ENCODE data around the gene UGT1A10. TPM values are rescaled to one million over a fixed set of nuclear protein-coding genes. Genes with fewer than 3 reads are reported as not detected.

The UGT1A10 gene
- total RNA-seq, 2 experiments from 2014 or later, result not detected

- Mint-ChIP-seq H3K4me3 (no peak overlapping the region), H3K27ac (no peak overlapping the region), H3K27me3 (no peaks in the 10 kb centered on the region), H3K36me3 (ENCODE audit: low read depth) (no peaks in the 10 kb centered on the region), H3K4me1 (no peaks in the 10 kb centered on the region), H3K9me3 (ENCODE audit: low read depth) (no peaks in the 10 kb centered on the region)
- ChIA-PET POLR2A (no interaction called here), CTCF (no interaction called here)
- intact Hi-C loops (cut with DNase I, micrococcal nuclease), result no loop called here
- DNase-seq (no peak), ATAC-seq (no peak)
Observed at GRCh38 chr2:233791883-233792329, 155.7 kb downstream of the UGT1A10 start.

- Mint-ChIP-seq H3K4me3 (no peak overlapping the region), H3K27me3 (no peaks in the 10 kb centered on the region), H3K4me1 (no peaks in the 10 kb centered on the region), H3K27ac (no peak overlapping the region), H3K9me3 (ENCODE audit: low read depth) (no peaks in the 10 kb centered on the region), H3K36me3 (ENCODE audit: low read depth) (no peaks in the 10 kb centered on the region)
- DNase-seq, result no peak
- POLR2A ChIA-PET, result no interaction called here
- CTCF ChIA-PET, result no interaction called here
- intact Hi-C loops (cut with DNase I, micrococcal nuclease), result no loop called here
- ATAC-seq, result no peak
Observed at GRCh38 chr2:233792720-233793119, 156.5 kb downstream of the UGT1A10 start.

GRCh38 chr2:233793465-233794127, 157.3 kb downstream of the UGT1A10 start:
- H3K4me3 Mint-ChIP-seq, result no peak overlapping the region
- H3K27me3 Mint-ChIP-seq, result no peaks in the 10 kb centered on the region
- intact Hi-C loops (cut with DNase I, micrococcal nuclease), result no loop called here
- no peak overlapping the region for H3K27ac Mint-ChIP-seq
- H3K9me3 Mint-ChIP-seq (ENCODE audit: low read depth), result no peaks in the 10 kb centered on the region
- ATAC-seq, result no peak
- H3K36me3 Mint-ChIP-seq (ENCODE audit: low read depth), result no peaks in the 10 kb centered on the region
- CTCF ChIA-PET, result no interaction called here
- H3K4me1 Mint-ChIP-seq, result no peaks in the 10 kb centered on the region
- no peak for DNase-seq
- POLR2A ChIA-PET, result no interaction called here

GRCh38 chr2:233794128-233794658, 157.9 kb downstream of the UGT1A10 start:
- no peaks in the 10 kb centered on the region for H3K36me3 Mint-ChIP-seq (ENCODE audit: low read depth)
- H3K4me3 Mint-ChIP-seq, result no peak overlapping the region

GRCh38 chr2:233795735-233796171, 159.5 kb downstream of the UGT1A10 start:
- intact Hi-C loops (cut with DNase I, micrococcal nuclease), result no loop called here
- Mint-ChIP-seq H3K9me3 (ENCODE audit: low read depth) (no peaks in the 10 kb centered on the region), H3K4me3 (no peak overlapping the region), H3K4me1 (no peaks in the 10 kb centered on the region), H3K27ac (no peak overlapping the region), H3K27me3 (peaks cover 4% of the 10 kb centered on the region), H3K36me3 (ENCODE audit: low read depth) (no peaks in the 10 kb centered on the region)
- no peak for ATAC-seq
- DNase-seq, result no peak
- ChIA-PET CTCF (no interaction called here), POLR2A (no interaction called here)

More at GRCh38 chr2:233794128-233794658, 157.9 kb downstream of the UGT1A10 start:
- intact Hi-C loops (cut with DNase I, micrococcal nuclease), result no loop called here
- ATAC-seq (no peak), DNase-seq (no peak)
- H3K9me3 Mint-ChIP-seq (ENCODE audit: low read depth), result no peaks in the 10 kb centered on the region
- H3K27ac Mint-ChIP-seq, result no peak overlapping the region
- ChIA-PET CTCF (no interaction called here), POLR2A (no interaction called here)
- no peaks in the 10 kb centered on the region for H3K4me1 Mint-ChIP-seq
- no peaks in the 10 kb centered on the region for H3K27me3 Mint-ChIP-seq

GRCh38 chr2:233796254-233796653, 160.0 kb downstream of the UGT1A10 start:
- DNase-seq, result no peak
- H3K4me1 Mint-ChIP-seq, result peaks cover 2% of the 10 kb centered on the region
- H3K27ac Mint-ChIP-seq, result no peak overlapping the region
- H3K36me3 Mint-ChIP-seq (ENCODE audit: low read depth), result no peaks in the 10 kb centered on the region
- POLR2A ChIA-PET, result no interaction called here
- ATAC-seq, result no peak
- H3K9me3 Mint-ChIP-seq (ENCODE audit: low read depth), result no peaks in the 10 kb centered on the region
- CTCF ChIA-PET, result no interaction called here
- H3K4me3 Mint-ChIP-seq, result no peak overlapping the region
- peaks cover 4% of the 10 kb centered on the region for H3K27me3 Mint-ChIP-seq
- intact Hi-C loops (cut with DNase I, micrococcal nuclease), result no loop called here

GRCh38 chr2:233798335-233799086, 162.3 kb downstream of the UGT1A10 start:
- DNase-seq, result no peak
- CTCF ChIA-PET, result no interaction called here

GRCh38 chr2:233799087-233799665, 162.9 kb downstream of the UGT1A10 start:
- Mint-ChIP-seq H3K27me3 (peaks cover 5% of the 10 kb centered on the region), H3K9me3 (ENCODE audit: low read depth) (no peaks in the 10 kb centered on the region), H3K36me3 (ENCODE audit: low read depth) (no peaks in the 10 kb centered on the region), H3K4me1 (peaks cover 2% of the 10 kb centered on the region), H3K27ac (no peak overlapping the region), H3K4me3 (no peak overlapping the region)
- CTCF ChIA-PET, result interaction anchor here (0.8 kb wide), 1 partner anchor 88 kb away, joined by 3 read pairs; no protein-coding TSS in a partner anchor
- intact Hi-C loops (cut with DNase I, micrococcal nuclease), result no loop called here
- DNase-seq (no peak), ATAC-seq (no peak)
- POLR2A ChIA-PET, result no interaction called here

More at GRCh38 chr2:233798335-233799086, 162.3 kb downstream of the UGT1A10 start:
- POLR2A ChIA-PET, result no interaction called here
- Mint-ChIP-seq H3K27me3 (peaks cover 4% of the 10 kb centered on the region), H3K36me3 (ENCODE audit: low read depth) (no peaks in the 10 kb centered on the region), H3K4me3 (no peak overlapping the region), H3K9me3 (ENCODE audit: low read depth) (no peaks in the 10 kb centered on the region), H3K4me1 (peaks cover 2% of the 10 kb centered on the region), H3K27ac (no peak overlapping the region)
- intact Hi-C loops (cut with DNase I, micrococcal nuclease), result no loop called here
- ATAC-seq, result no peak

- ChIA-PET CTCF (interaction anchor here (0.8 kb wide), 1 partner anchor 88 kb away, joined by 3 read pairs; no protein-coding TSS in a partner anchor), POLR2A (no interaction called here)
- no peaks in the 10 kb centered on the region for H3K9me3 Mint-ChIP-seq (ENCODE audit: low read depth)
- ATAC-seq, result no peak
- no peak for DNase-seq
- H3K4me1 Mint-ChIP-seq, result peaks cover 2% of the 10 kb centered on the region
- no peak overlapping the region for H3K4me3 Mint-ChIP-seq
- H3K27me3 Mint-ChIP-seq, result peaks cover 9% of the 10 kb centered on the region
- H3K36me3 Mint-ChIP-seq (ENCODE audit: low read depth), result no peaks in the 10 kb centered on the region
- H3K27ac Mint-ChIP-seq, result no peak overlapping the region
- intact Hi-C loops (cut with DNase I, micrococcal nuclease), result no loop called here
Observed at GRCh38 chr2:233799716-233800115, 163.5 kb downstream of the UGT1A10 start.

- CTCF ChIA-PET, result interaction anchor here (0.8 kb wide), 1 partner anchor 89 kb away, joined by 3 read pairs; no protein-coding TSS in a partner anchor
- H3K4me1 Mint-ChIP-seq, result peaks cover 2% of the 10 kb centered on the region
- POLR2A ChIA-PET, result no interaction called here
- peaks cover 9% of the 10 kb centered on the region for H3K27me3 Mint-ChIP-seq
- no peak for ATAC-seq
- no peaks in the 10 kb centered on the region for H3K36me3 Mint-ChIP-seq (ENCODE audit: low read depth)
- no peak for DNase-seq
- no peak overlapping the region for H3K4me3 Mint-ChIP-seq
- intact Hi-C loops (cut with DNase I, micrococcal nuclease), result no loop called here
- H3K27ac Mint-ChIP-seq, result no peak overlapping the region
- no peaks in the 10 kb centered on the region for H3K9me3 Mint-ChIP-seq (ENCODE audit: low read depth)
Observed at GRCh38 chr2:233800208-233800607, 164.0 kb downstream of the UGT1A10 start.

- intact Hi-C loops (cut with DNase I, micrococcal nuclease), result no loop called here
- Mint-ChIP-seq H3K4me1 (peaks cover 2% of the 10 kb centered on the region), H3K9me3 (ENCODE audit: low read depth) (no peaks in the 10 kb centered on the region), H3K36me3 (ENCODE audit: low read depth) (no peaks in the 10 kb centered on the region), H3K27me3 (peaks cover 9% of the 10 kb centered on the region), H3K27ac (no peak overlapping the region), H3K4me3 (no peak overlapping the region)
- ATAC-seq (peak; percentile 63), DNase-seq (peak; percentile 43)
- CTCF ChIA-PET, result no interaction called here
- POLR2A ChIA-PET, result no interaction called here
Observed at GRCh38 chr2:233801357-233802131, 165.3 kb downstream of the UGT1A10 start.

Data from activated CD4-positive, alpha-beta T cell treated with anti-CD3 and anti-CD28 coated beads for 36 hours (primary cell).